ENCODE results near the gene ERVW-1.
"Not testable (repeated sequence)": the region's sequence is repeated elsewhere in the genome, so short reads cannot be mapped to it uniquely, and the experiment has no call there.

Gene ERVW-1

DNA sequence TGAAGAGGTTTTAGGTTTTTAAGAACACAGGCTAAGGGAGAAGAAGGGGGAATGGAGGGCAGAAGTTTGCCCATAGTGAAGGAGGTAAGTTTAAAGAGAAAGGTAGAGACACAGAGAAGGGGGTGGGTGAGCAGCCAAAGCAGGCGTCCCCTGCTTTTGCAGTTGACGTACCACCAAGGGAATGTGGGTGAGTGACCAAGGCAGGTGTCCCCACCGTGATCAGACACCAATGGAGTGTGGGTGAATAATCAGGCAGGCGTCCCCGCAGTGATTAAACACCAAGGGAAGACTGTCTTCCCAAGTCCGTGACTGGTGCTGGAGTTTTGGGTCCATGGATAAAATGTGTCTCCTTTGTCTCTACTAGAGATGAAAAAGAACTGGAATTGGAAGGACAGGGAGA, 6.5 kb upstream of the ERVW-1 start:
- not testable (repeated sequence) for H3K9me3 Mint-ChIP-seq; H3K27me3 Mint-ChIP-seq (ENCODE audit: low read depth); H3K36me3 Mint-ChIP-seq (ENCODE audit: low read depth); H3K27ac Mint-ChIP-seq; H3K4me3 Mint-ChIP-seq; H3K4me1 Mint-ChIP-seq (ENCODE audit: low read depth)

DNA sequence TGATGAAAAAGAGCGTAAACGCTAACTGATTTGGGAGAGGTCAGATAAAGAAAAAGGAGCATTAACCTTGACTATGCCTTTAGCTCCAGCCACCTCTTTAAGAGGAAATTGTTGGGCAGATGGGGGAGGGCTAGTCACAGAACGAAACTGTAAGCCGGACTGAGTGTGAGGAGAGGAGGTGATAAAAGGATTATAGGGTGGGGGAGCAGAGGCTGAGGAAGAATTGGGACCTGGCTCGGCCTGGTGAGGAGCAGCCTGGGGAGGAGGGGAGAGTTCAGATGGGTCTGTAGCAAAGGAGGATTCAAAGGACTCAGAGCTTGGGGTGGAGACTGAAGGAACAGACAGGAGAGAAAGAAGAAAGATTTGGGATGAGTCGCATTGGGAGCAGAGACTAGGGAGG, 5.9 kb upstream of the ERVW-1 start:
- not testable (repeated sequence) for H3K4me3 Mint-ChIP-seq

DNA sequence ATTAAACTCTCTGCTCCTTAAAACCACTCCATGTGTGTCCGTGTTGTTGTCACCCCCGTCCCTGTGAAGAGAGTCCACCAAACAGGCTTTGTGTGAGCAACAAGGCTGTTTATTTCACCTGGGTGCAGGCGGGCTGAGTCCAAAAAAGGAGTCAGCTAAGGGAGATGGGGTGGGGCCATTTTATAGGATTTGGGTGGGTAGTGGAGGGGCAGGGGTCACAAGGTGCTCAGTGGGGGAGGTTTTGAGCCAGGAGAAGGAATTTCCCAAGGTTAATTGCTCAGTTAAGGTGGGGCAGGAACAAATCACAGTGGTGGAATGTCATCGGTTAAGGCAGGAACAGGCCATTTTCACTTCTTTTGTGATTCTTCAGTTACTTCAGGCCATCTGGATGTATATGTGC, 1.4 kb upstream of the ERVW-1 start:
- H3K36me3 Mint-ChIP-seq (ENCODE audit: low read depth); H3K4me3 Mint-ChIP-seq; H3K9me3 Mint-ChIP-seq; H3K27ac Mint-ChIP-seq; H3K4me1 Mint-ChIP-seq (ENCODE audit: low read depth); H3K27me3 Mint-ChIP-seq (ENCODE audit: low read depth): not testable (repeated sequence)

More for the DNA sequence above, 5.9 kb upstream of the ERVW-1 start:
- H3K36me3 Mint-ChIP-seq (ENCODE audit: low read depth); H3K9me3 Mint-ChIP-seq; H3K4me1 Mint-ChIP-seq (ENCODE audit: low read depth); H3K27me3 Mint-ChIP-seq (ENCODE audit: low read depth); H3K27ac Mint-ChIP-seq: not testable (repeated sequence)

DNA sequence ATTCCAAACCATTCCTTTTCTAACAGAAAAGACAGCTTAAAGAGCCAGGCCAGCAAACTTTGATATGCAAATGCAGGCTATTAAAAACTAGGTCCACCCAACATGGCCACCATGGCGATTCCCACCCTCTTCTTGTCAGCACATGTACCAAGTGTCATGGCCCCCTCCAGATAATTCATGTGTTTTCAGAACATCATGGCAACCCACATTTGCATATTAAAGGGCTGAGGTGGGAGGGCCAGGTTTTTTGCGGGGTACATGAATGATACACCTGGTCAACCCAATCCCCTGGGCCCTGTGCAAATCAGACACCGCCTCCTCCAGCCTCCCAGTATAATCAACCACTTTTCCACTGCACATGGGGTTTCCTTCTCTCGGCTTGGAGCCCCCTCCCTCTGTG, 965 bp upstream of the ERVW-1 start:
- H3K27me3 Mint-ChIP-seq (ENCODE audit: low read depth): no peaks in the 10 kb centered on the region
- H3K9me3 Mint-ChIP-seq: no peaks in the 10 kb centered on the region
- H3K4me1 Mint-ChIP-seq (ENCODE audit: low read depth): no peaks in the 10 kb centered on the region
- no peak overlapping the region for H3K27ac Mint-ChIP-seq
- no peaks in the 10 kb centered on the region for H3K36me3 Mint-ChIP-seq (ENCODE audit: low read depth)
- H3K4me3 Mint-ChIP-seq: no peak overlapping the region

DNA sequence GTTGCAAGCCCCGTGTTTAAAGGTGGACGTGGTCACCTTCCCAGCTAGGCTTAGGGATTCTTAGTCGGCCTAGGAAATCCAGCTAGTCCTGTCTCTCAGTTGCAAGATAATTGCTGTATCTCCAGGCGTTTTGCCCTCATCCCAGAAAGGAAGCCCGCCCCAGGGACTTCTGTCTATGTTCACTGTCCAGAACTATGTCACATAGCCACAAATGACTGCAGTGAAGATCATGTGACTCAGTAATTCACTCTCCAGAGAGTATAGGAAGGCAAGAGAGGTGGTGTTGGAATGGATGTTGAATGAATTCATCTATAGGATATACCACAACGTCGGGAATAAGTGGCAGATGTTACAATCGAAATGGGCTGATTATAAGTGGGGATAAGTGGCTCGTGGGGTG, 349 bp upstream of the ERVW-1 start:
- Mint-ChIP-seq H3K36me3 (ENCODE audit: low read depth) (no peaks in the 10 kb centered on the region), H3K9me3 (no peaks in the 10 kb centered on the region), H3K27ac (no peak overlapping the region), H3K27me3 (ENCODE audit: low read depth) (no peaks in the 10 kb centered on the region), H3K4me3 (no peak overlapping the region), H3K4me1 (ENCODE audit: low read depth) (no peaks in the 10 kb centered on the region)

DNA sequence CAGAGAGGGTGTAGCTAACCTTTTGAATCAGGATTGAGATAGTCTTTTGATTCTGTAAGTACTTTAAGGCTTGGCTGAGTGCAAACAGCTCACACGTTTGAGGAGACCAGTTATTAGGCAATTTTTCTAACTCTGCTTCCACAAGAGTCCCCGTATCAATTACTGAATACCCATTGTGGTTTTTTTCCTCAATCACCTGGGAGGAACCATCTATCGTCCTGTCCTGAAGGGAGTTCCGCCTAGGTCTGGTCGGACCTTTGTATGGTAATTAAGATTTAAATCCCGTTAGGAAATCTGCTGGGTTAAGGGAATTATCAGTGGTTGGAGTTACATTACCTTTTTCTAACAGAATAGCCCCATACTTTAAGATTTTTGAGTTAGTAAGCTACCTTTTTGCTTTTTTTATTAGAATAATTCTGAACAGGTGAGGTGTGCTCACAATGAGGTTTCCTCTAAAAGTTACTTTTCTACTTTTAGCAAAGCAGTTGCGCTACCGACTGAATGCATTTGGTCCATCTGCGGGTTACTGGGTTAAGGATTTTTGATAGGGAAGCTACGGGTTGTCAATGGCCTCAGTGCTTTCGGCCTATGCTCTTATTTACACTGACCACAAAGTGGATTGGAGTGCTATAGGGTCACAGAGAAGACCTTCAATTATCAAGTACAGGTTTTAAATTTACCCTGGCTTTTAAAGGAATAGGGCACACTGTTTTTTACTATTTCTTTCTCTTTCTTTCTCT, 1.7 kb downstream of the ERVW-1 start:
- not testable (repeated sequence) for H3K27ac Mint-ChIP-seq; H3K36me3 Mint-ChIP-seq (ENCODE audit: low read depth); H3K4me1 Mint-ChIP-seq (ENCODE audit: low read depth); H3K4me3 Mint-ChIP-seq; H3K27me3 Mint-ChIP-seq (ENCODE audit: low read depth); H3K9me3 Mint-ChIP-seq

DNA sequence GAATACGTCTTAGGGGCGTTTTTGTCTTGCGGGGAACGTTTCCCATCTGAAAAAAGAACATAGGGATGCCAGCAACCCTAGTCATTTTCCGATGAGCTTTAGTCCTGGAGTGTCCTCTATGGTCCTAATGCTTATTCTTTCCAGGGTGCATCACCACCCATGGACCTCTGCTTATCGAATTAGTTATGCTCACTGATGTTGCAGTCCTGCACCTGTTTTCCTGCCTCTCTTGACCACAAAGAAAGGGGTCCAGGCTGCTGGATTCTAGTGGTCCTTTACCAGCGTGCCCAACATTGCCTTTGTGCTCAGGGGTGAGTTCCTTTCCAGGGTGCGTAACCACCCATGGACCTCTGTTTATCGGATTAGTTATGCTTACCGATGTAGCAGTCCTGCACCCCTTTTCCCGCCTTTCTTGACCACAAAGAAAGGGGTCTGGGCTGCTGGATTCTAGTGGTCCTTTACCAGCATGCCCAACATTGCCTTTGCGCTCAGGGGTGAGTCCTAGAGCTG, 2.4 kb downstream of the ERVW-1 start:
- H3K36me3 Mint-ChIP-seq (ENCODE audit: low read depth); H3K9me3 Mint-ChIP-seq; H3K27me3 Mint-ChIP-seq (ENCODE audit: low read depth); H3K27ac Mint-ChIP-seq; H3K4me3 Mint-ChIP-seq; H3K4me1 Mint-ChIP-seq (ENCODE audit: low read depth): not testable (repeated sequence)

DNA sequence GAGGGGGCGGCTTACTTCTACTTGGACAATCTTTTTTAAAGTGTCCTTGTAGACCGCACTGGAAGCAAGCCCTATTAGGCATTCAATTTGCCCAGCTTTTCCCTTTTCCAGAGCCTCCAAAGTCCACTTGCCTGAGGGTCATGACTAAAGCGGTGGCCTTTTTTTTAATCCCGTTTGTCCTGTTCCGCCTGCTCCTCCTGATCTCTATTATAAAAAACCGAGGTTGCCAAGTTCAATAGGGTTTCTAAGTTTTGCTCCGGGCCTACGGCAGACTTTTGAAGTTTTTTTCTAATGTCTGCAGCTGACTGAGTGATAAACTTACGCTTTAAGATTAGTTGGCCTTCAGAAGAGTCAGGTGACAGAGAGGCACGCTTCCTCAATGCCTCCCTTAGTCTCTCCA, 3.8 kb downstream of the ERVW-1 start:
- H3K9me3 Mint-ChIP-seq; H3K4me1 Mint-ChIP-seq (ENCODE audit: low read depth); H3K4me3 Mint-ChIP-seq; H3K27me3 Mint-ChIP-seq (ENCODE audit: low read depth); H3K27ac Mint-ChIP-seq; H3K36me3 Mint-ChIP-seq (ENCODE audit: low read depth): not testable (repeated sequence)

DNA sequence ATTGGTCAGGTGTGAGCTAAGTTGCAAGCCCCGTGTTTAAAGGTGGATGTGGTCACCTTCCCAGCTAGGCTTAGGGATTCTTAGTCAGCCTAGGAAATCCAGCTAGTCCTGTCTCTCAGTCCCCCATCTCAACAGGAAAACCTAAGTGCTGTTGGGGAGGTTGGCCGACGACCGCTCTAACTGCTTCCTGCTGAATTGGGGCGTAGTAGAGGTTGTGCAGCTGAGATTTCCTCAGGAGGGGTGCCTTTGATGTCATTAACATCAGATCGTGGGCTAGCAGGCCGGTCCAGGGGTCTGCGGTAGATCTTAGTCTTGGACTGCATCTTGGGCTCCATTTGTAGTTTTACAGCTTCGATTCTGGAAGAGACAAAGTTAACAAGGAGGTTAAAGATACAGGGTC, 9.2 kb downstream of the ERVW-1 start:
- not testable (repeated sequence) for H3K4me3 Mint-ChIP-seq; H3K27me3 Mint-ChIP-seq (ENCODE audit: low read depth); H3K4me1 Mint-ChIP-seq (ENCODE audit: low read depth); H3K36me3 Mint-ChIP-seq (ENCODE audit: low read depth); H3K27ac Mint-ChIP-seq
- H3K9me3 Mint-ChIP-seq: peaks cover 11% of the 10 kb centered on the region

DNA sequence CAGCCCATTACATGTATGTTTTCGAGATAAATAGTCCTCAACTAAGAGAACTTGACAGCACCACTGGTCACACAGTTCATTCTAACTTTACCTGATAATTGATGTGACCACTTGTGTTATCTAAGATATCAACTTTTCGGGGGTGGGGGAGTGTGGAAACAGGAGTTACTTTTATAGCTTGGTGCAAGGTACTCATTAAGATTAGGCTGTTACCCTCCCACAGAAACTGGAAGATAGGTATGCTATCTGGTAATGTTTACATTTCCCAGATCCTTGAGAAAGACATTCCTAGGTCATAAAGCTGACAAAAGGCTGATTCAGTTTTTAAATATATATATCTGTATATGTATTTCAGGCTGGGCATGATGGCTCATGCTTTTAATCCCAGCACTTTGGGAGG, 11.1 kb downstream of the ERVW-1 start:
- H3K27ac Mint-ChIP-seq: no peak overlapping the region
- H3K4me1 Mint-ChIP-seq (ENCODE audit: low read depth): no peaks in the 10 kb centered on the region
- peaks cover 3% of the 10 kb centered on the region for H3K36me3 Mint-ChIP-seq (ENCODE audit: low read depth)
- no peak overlapping the region for H3K4me3 Mint-ChIP-seq
- no peaks in the 10 kb centered on the region for H3K27me3 Mint-ChIP-seq (ENCODE audit: low read depth)
- peaks cover 11% of the 10 kb centered on the region for H3K9me3 Mint-ChIP-seq

DNA sequence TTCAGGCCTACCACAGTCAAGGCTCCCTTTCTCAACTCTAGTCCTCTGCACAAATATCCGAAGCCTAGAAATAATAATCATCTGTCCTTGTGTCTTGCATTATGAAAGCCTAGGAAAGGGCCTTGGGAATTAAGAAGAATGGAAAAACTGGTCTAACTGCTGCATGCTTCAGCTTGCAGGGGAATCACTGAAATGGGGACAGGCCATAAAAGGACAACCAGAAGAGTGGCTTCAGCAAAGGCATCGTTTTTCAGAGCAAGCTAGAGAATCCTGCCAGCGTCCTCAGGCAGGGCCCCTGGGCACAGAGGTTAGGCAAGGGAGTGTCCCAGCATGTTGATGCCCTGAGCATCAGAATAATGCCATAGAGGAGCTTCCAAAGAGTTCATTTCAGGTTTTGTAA, 13.2 kb downstream of the ERVW-1 start:
- peaks cover 10% of the 10 kb centered on the region for H3K9me3 Mint-ChIP-seq
- no peaks in the 10 kb centered on the region for H3K27me3 Mint-ChIP-seq (ENCODE audit: low read depth)
- H3K4me3 Mint-ChIP-seq: no peak overlapping the region
- no peak overlapping the region for H3K27ac Mint-ChIP-seq
- H3K36me3 Mint-ChIP-seq (ENCODE audit: low read depth): peaks cover 4% of the 10 kb centered on the region
- H3K4me1 Mint-ChIP-seq (ENCODE audit: low read depth): no peaks in the 10 kb centered on the region

DNA sequence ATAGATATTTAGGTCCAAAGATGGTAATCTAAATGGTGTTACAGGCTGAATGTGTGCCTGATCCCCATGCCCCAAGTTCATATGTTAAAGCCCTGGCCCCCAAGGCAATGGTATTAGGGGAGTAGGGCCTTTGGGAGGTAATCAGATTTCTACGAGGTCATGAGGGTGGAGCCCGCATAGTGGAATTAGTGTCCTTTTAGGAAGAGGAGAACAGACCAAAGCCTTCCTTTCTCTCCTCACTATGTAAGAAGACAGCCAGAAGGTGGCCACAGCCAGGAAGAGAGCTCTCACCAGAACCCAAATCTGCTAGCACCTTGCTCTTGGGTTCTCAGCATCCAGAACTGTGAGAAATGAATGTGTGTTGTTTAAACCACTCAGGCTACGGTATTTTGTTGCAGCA, 15.2 kb downstream of the ERVW-1 start:
- no peak overlapping the region for H3K4me3 Mint-ChIP-seq
- peaks cover 4% of the 10 kb centered on the region for H3K36me3 Mint-ChIP-seq (ENCODE audit: low read depth)
- H3K27me3 Mint-ChIP-seq (ENCODE audit: low read depth): no peaks in the 10 kb centered on the region
- H3K27ac Mint-ChIP-seq: no peak overlapping the region
- H3K9me3 Mint-ChIP-seq: no peaks in the 10 kb centered on the region
- no peaks in the 10 kb centered on the region for H3K4me1 Mint-ChIP-seq (ENCODE audit: low read depth)

DNA sequence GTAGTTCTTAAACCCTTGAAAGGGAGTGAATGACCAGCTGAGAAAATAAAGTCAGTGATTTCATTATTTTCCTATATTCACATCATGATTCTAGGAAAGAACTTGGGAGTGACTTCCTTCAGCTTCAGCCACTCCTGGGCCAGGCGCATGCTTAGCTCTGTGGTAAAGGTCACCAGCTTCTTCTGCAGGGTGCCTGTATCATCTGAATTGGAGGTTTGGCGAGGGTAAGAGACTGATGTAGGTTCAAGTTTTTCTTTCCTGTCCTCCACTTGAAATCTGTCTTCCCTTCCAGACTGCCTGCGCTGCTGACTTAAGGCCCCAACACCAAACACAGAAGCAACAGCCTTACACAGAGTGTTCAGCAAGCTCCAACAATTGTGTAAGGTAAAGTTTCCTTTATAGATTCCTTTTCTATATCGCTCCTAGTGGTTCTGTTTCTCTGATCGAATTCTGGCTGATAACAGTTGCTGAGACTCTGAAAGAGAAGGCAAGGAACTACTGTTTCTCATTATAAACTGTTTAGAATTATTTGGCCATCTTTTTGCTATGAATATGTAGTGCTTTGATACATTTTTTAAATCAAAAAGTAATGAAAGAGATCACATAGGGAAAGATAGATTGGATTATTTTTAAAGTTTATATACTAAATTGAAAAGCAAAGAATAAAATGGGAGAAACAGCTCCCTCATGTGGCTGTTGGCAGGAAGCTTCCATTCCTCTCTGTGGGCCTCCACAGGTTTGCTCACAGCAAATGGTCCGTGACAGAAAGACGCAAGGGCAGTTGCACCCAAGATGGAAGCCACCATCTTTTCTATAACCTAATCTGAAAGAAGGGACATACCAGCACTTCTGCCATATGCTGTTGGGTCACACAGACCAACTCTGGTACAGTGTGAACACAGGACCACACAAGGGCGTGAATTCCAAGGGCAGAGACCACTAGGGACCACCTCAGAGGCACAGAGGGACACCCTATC, 16.4 kb downstream of the ERVW-1 start:
- Mint-ChIP-seq H3K4me1 (ENCODE audit: low read depth) (no peaks in the 10 kb centered on the region), H3K27me3 (ENCODE audit: low read depth) (no peaks in the 10 kb centered on the region), H3K9me3 (no peaks in the 10 kb centered on the region), H3K4me3 (no peak overlapping the region), H3K27ac (peak overlapping the region; percentile 27), H3K36me3 (ENCODE audit: low read depth) (peaks cover 8% of the 10 kb centered on the region)

DNA sequence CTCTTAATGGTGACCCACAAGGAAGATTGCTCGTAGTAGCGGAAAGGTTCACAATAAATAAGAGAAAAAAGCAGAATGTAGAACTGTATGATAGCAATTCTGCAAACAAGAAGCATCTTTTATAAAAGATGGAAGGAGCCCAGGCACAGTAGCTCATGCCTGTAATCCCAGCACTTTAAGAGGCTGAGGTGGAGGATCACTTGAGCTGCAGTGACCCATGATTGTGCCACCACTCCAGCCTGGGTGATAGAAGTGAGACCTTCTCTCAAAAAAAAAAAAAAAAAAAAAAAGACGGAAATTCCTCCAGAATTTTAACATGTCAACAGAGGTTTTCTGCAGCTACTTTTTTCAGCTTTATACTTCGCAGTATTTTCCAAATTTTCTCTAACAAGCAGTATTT, 17.2 kb downstream of the ERVW-1 start:
- Mint-ChIP-seq H3K4me3 (no peak overlapping the region), H3K9me3 (no peaks in the 10 kb centered on the region), H3K36me3 (ENCODE audit: low read depth) (peaks cover 9% of the 10 kb centered on the region), H3K27ac (no peak overlapping the region), H3K4me1 (ENCODE audit: low read depth) (no peaks in the 10 kb centered on the region), H3K27me3 (ENCODE audit: low read depth) (no peaks in the 10 kb centered on the region)

DNA sequence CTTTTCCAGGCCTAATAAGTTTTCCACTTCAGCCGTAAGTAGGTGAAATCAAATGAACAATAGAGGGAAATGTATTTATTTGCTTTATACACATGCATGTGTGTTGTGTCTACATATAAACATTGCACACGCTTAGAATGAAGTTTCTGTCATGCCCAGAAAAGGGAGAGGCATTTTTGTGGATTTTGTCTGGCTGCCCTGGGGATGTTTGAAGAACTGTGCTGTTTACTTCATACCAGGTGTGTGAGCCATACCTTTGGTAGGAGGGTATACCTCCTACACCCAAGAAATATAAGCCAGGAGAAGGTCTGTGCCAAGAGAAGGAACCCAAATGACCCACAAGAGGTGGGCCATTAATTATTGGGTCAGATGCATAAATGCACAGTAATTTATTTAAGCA, 17.6 kb downstream of the ERVW-1 start:
- H3K36me3 Mint-ChIP-seq (ENCODE audit: low read depth): peaks cover 9% of the 10 kb centered on the region
- no peaks in the 10 kb centered on the region for H3K9me3 Mint-ChIP-seq
- H3K4me3 Mint-ChIP-seq: no peak overlapping the region
- no peak overlapping the region for H3K27ac Mint-ChIP-seq
- H3K4me1 Mint-ChIP-seq (ENCODE audit: low read depth): no peaks in the 10 kb centered on the region
- H3K27me3 Mint-ChIP-seq (ENCODE audit: low read depth): no peaks in the 10 kb centered on the region

All from T-helper 1 cell treated with Interleukin-12 subunit alpha and Interleukin-12 subunit beta and Interleukin-4 antibody, amounts not matched to agents 30 μg/mL and 1 μg/mL, for 36 hours (primary cell).